Endodermal cell (in vitro differentiated cells): ENCODE data around the gene RYK. TPM values are rescaled to one million over a fixed set of nuclear protein-coding genes. Genes with fewer than 3 reads are reported as not detected.

Source experiments
- DNase-seq: peaks from one replicate; pipeline ENCODE4 v3.0.0-alpha.2; 2017
- H3K27ac ChIP-seq: 2 replicates; pipeline ENCODE4 v1.5.1; 2013; ENCODE audit warnings: mild to moderate bottlenecking, low read depth, low read length, moderate library complexity
- H3K27me3 ChIP-seq: 2 replicates; pipeline ENCODE4 v1.6.1; 2013; ENCODE audit warnings: mild to moderate bottlenecking, low read length, moderate library complexity; ENCODE audit not compliant: insufficient read depth, control insufficient read depth, poor library complexity, severe bottlenecking
- H3K36me3 ChIP-seq: 2 replicates; pipeline ENCODE4 v1.7.0; 2013; ENCODE audit warnings: mild to moderate bottlenecking, low read length, moderate library complexity; ENCODE audit not compliant: control insufficient read depth, insufficient read depth
- H3K4me1 ChIP-seq: one replicate; pipeline ENCODE4 v1.7.0; 2013; ENCODE audit warnings: low read length; ENCODE audit not compliant: control insufficient read depth, insufficient read depth
- H3K4me3 ChIP-seq: 2 replicates; pipeline ENCODE4 v1.5.1; 2013; ENCODE audit warnings: mild to moderate bottlenecking, low read length, moderate library complexity
- H3K9ac ChIP-seq: 2 replicates; pipeline ENCODE4 v1.6.1; 2013; ENCODE audit warnings: mild to moderate bottlenecking, low read length, moderate library complexity; ENCODE audit not compliant: poor library complexity, severe bottlenecking; ENCODE audit errors: extremely low read depth
- H3K9me3 ChIP-seq: 2 replicates; pipeline ENCODE4 v1.6.1; 2013; ENCODE audit warnings: mild to moderate bottlenecking, low read length, moderate library complexity; ENCODE audit not compliant: control insufficient read depth
- H3K27ac Mint-ChIP-seq: 2 replicates; pipeline ENCODE4 v1.8.0; 2020; ENCODE audit warnings: mixed read lengths
- H3K27me3 Mint-ChIP-seq: 2 replicates; pipeline ENCODE4 v1.8.0; 2021; ENCODE audit warnings: mild to moderate bottlenecking, mixed read lengths; ENCODE audit not compliant: insufficient read depth
- H3K36me3 Mint-ChIP-seq: 2 replicates; pipeline ENCODE4 v1.8.0; 2020; ENCODE audit warnings: low read depth, mixed read lengths
- H3K4me1 Mint-ChIP-seq: 2 replicates; pipeline ENCODE4 v1.8.0; 2020; ENCODE audit warnings: mixed read lengths
- H3K4me3 Mint-ChIP-seq: 2 replicates; pipeline ENCODE4 v1.8.0; 2020; ENCODE audit warnings: mild to moderate bottlenecking, moderate library complexity, mixed read lengths
- H3K9me3 Mint-ChIP-seq: 2 replicates; pipeline ENCODE4 v1.8.0; 2020; ENCODE audit warnings: mild to moderate bottlenecking, mixed read lengths
- CTCF ChIP-seq: fragments of 200-600 bp; sonication (generic); conservative IDR thresholded peaks from 2 replicates; pipeline ENCODE4 v1.5.0; 2021; ENCODE audit warnings: antibody characterized with exemption, mild to moderate bottlenecking
- WGBS, 2 experiments: methylation state at CpG; one replicate each; pipeline versions ENCODE4 v1.1.5 to v1.1.7; 2013; ENCODE audit warnings: missing lambda C conversion rate in 2 of 2, mixed read lengths in 1 of 2; ENCODE audit not compliant: insufficient coverage in 1 of 2, insufficient read length in 1 of 2; 5-methylcytosine and 5-hydroxymethylcytosine counted together
- total RNA-seq, 2 donors: library from RNA; stranded (reverse); fragmentation: NEBNext Ultra II Directional in 1 of 2; extraction: Animal tissue kit (Norgen Biotek cat#: 25700) in 1 of 2; gene quantifications; 2 replicates in 1 of 2; 3 replicates in 1 of 2; pipeline ENCODE4 v1.2.1, GENCODE V29; 2021

RYK gene
- total RNA-seq, 2 donors from 2014 or later = 79.2 to 85.5 TPM

- no peaks in the 10 kb centered on the region for H3K9me3 ChIP-seq
- Mint-ChIP-seq H3K9me3 (no peaks in the 10 kb centered on the region), H3K27ac (no peak overlapping the region), H3K4me1 (peaks cover 62% of the 10 kb centered on the region), H3K36me3 (no peaks in the 10 kb centered on the region), H3K4me3 (no peak overlapping the region), H3K27me3 (no peaks in the 10 kb centered on the region)
- no peak overlapping the region for H3K27ac ChIP-seq
- WGBS, 2 experiments = 86 to 97% methylated on average over 1 of the region's 1 CpG
- no peak for DNase-seq
- peaks cover 9% of the 10 kb centered on the region for H3K4me1 ChIP-seq
- TF ChIP-seq CTCF = no peak
- H3K4me3 ChIP-seq = no peak overlapping the region
- no peaks in the 10 kb centered on the region for H3K36me3 ChIP-seq
- no peak overlapping the region for H3K9ac ChIP-seq
- H3K27me3 ChIP-seq = no peaks in the 10 kb centered on the region
These were observed 11.1 kb downstream of the RYK start for GRCh38 chr3:134239538-134239937.

- H3K27me3 Mint-ChIP-seq = no peaks in the 10 kb centered on the region
- no peak for TF ChIP-seq CTCF
- no peak overlapping the region for H3K4me3 Mint-ChIP-seq
- peaks cover under 1% of the 10 kb centered on the region for H3K4me1 ChIP-seq
- H3K4me3 ChIP-seq = no peak overlapping the region
- H3K9me3 ChIP-seq = no peaks in the 10 kb centered on the region
- H3K27ac ChIP-seq = no peak overlapping the region
- WGBS, 2 experiments = 87 to 90% methylated on average over 2 to 4 of the region's 4 CpGs
- H3K9ac ChIP-seq = no peak overlapping the region
- peaks cover 43% of the 10 kb centered on the region for H3K4me1 Mint-ChIP-seq
- no peaks in the 10 kb centered on the region for H3K36me3 Mint-ChIP-seq
- no peaks in the 10 kb centered on the region for H3K36me3 ChIP-seq
- H3K27ac Mint-ChIP-seq = peak overlapping the region; percentile 47
- no peaks in the 10 kb centered on the region for H3K27me3 ChIP-seq
- no peak for DNase-seq
- no peaks in the 10 kb centered on the region for H3K9me3 Mint-ChIP-seq
These were observed 13.1 kb downstream of the RYK start for GRCh38 chr3:134237454-134238145.

GRCh38 chr3:134236505-134237170 lies 14.0 kb downstream of the RYK start:
- 91 to 100% methylated on average over 2 to 3 of the region's 3 CpGs for WGBS, 2 experiments
- Mint-ChIP-seq H3K36me3 (no peaks in the 10 kb centered on the region), H3K27ac (no peak overlapping the region), H3K27me3 (no peaks in the 10 kb centered on the region), H3K9me3 (no peaks in the 10 kb centered on the region), H3K4me1 (peaks cover 43% of the 10 kb centered on the region), H3K4me3 (no peak overlapping the region)
- no peaks in the 10 kb centered on the region for H3K27me3 ChIP-seq
- no peaks in the 10 kb centered on the region for H3K4me1 ChIP-seq
- no peak overlapping the region for H3K27ac ChIP-seq
- H3K36me3 ChIP-seq = no peaks in the 10 kb centered on the region
- no peak for DNase-seq
- TF ChIP-seq CTCF = no peak
- H3K4me3 ChIP-seq = no peak overlapping the region
- no peaks in the 10 kb centered on the region for H3K9me3 ChIP-seq
- H3K9ac ChIP-seq = no peak overlapping the region
